Lower lobe of right lung (tissue), 2 donors: ENCODE results near the gene DOCK4. TPM values are rescaled to one million over a fixed set of nuclear protein-coding genes. Genes with fewer than 3 reads are reported as not detected.

ENCODE experiments used
- ATAC-seq, 2 donors: fragments of 200-7000 bp; cut with Tn5 transposase; one replicate each; pipeline ENCODE4 v1.9.1; 2020 to 2022; ENCODE audit warnings: mild to moderate bottlenecking in 2 of 2, moderate library complexity in 2 of 2
- DNase-seq: peaks from one replicate; pipeline ENCODE4 v3.0.0-alpha.2; 2020
- H3K27ac ChIP-seq: fragments of 200-600 bp; one replicate; pipeline ENCODE4 v1.8.0; 2022
- H3K27me3 ChIP-seq: fragments of 200-600 bp; one replicate; pipeline ENCODE4 v1.8.0; 2022; ENCODE audit warnings: low read depth
- H3K36me3 ChIP-seq: fragments of 200-600 bp; one replicate; pipeline ENCODE4 v1.8.0; 2022; ENCODE audit warnings: mild to moderate bottlenecking
- H3K4me1 ChIP-seq: fragments of 200-600 bp; one replicate; pipeline ENCODE4 v1.8.0; 2022
- H3K4me3 ChIP-seq: fragments of 200-600 bp; one replicate; pipeline ENCODE4 v1.8.0; 2022; ENCODE audit warnings: mild to moderate bottlenecking
- H3K9me3 ChIP-seq: fragments of 200-600 bp; one replicate; pipeline ENCODE4 v1.8.0; 2022
- CTCF ChIP-seq: fragments of 200-600 bp; IDR thresholded peaks from one replicate; pipeline ENCODE4 v1.8.0; 2022; ENCODE audit warnings: antibody characterized with exemption, mild to moderate bottlenecking
- intact Hi-C: fragments of 100-400 bp; cut with DNase I; formaldehyde crosslinking; loops from one replicate; pipeline ENCODE4 v1.11.0; 2022
- total RNA-seq: library from RNA; stranded (reverse); fragmentation: NEBNext Ultra II Directional; extraction: Animal tissue kit (Norgen Biotek cat#: 25700); gene quantifications from one replicate; pipeline ENCODE4 v1.2.1, GENCODE V29; 2021
- donor health status: DM: no; HTN: yes; CAD: no; lungs with severe emphysema.

The DOCK4 gene
- total RNA-seq, 1 donor from 2014 or later = 78.5 TPM

- DNase-seq (no peak), ATAC-seq (no peak)
- no peak for TF ChIP-seq CTCF
- Histone ChIP-seq H3K4me3 (no peak overlapping the region), H3K27me3 (no peaks in the 10 kb centered on the region), H3K9me3 (no peaks in the 10 kb centered on the region), H3K4me1 (peaks cover 55% of the 10 kb centered on the region), H3K27ac (no peak overlapping the region), H3K36me3 (no peaks in the 10 kb centered on the region)
- intact Hi-C loops = no loop called here
Measured at GRCh38 chr7:111958431-111958830, 247.8 kb downstream of the DOCK4 start.

- H3K4me1 ChIP-seq = peaks cover 64% of the 10 kb centered on the region
- no peak for TF ChIP-seq CTCF
- ATAC-seq = no peak
Measured at GRCh38 chr7:111955616-111956015, 250.6 kb downstream of the DOCK4 start.

GRCh38 chr7:111954474-111955381 is 251.5 kb downstream of the DOCK4 start:
- Histone ChIP-seq H3K4me1 (peaks cover 64% of the 10 kb centered on the region), H3K27me3 (no peaks in the 10 kb centered on the region), H3K9me3 (no peaks in the 10 kb centered on the region), H3K4me3 (no peak overlapping the region), H3K36me3 (no peaks in the 10 kb centered on the region), H3K27ac (peak overlapping the region; percentile 72)
- DNase-seq = no peak
- peak; percentile 34 to 38 for ATAC-seq
- intact Hi-C loops = no loop called here
- TF ChIP-seq CTCF = no peak

More at GRCh38 chr7:111955616-111956015, 250.6 kb downstream of the DOCK4 start:
- DNase-seq = no peak
- Histone ChIP-seq H3K27ac (peak overlapping the region; percentile 25), H3K4me3 (no peak overlapping the region), H3K36me3 (no peaks in the 10 kb centered on the region), H3K27me3 (no peaks in the 10 kb centered on the region), H3K9me3 (no peaks in the 10 kb centered on the region)
- intact Hi-C loops = no loop called here

- Histone ChIP-seq H3K27me3 (no peaks in the 10 kb centered on the region), H3K4me1 (peaks cover 62% of the 10 kb centered on the region), H3K4me3 (no peak overlapping the region), H3K36me3 (no peaks in the 10 kb centered on the region), H3K9me3 (no peaks in the 10 kb centered on the region), H3K27ac (peak overlapping the region; percentile 72)
- intact Hi-C loops = no loop called here
- TF ChIP-seq CTCF = no peak
- DNase-seq (no peak), ATAC-seq (no peak)
Measured at GRCh38 chr7:111954056-111954455, 252.1 kb downstream of the DOCK4 start.

GRCh38 chr7:111953611-111954010 is 252.6 kb downstream of the DOCK4 start:
- DNase-seq = no peak
- H3K27ac ChIP-seq = peak overlapping the region; percentile 72
- peaks cover under 1% of the 10 kb centered on the region for H3K36me3 ChIP-seq
- no peak for TF ChIP-seq CTCF
- no peak overlapping the region for H3K4me3 ChIP-seq
- ATAC-seq = peak in 1 of 2 donors; percentile 52
- H3K9me3 ChIP-seq = no peaks in the 10 kb centered on the region
- peaks cover 57% of the 10 kb centered on the region for H3K4me1 ChIP-seq
- intact Hi-C loops = no loop called here
- H3K27me3 ChIP-seq = no peaks in the 10 kb centered on the region
